HepG2 (cell line): ENCODE data around the gene LEMD2. TPM values are rescaled to one million over a fixed set of nuclear protein-coding genes. Genes with fewer than 3 reads are reported as not detected.

Source experiments
- ATAC-seq: fragments of 200-7000 bp; cut with Tn5 transposase; 3 replicates; pipeline ENCODE4 v1.9.1; 2020; ENCODE audit warnings: mild to moderate bottlenecking, moderate library complexity
- BruUV-seq: library from RNA; stranded (reverse); fragments of 400-500 nt; replicated peaks from 2 replicates; lab custom pipeline; 2021; lab: Mats Ljungman, UMichigan
- CTCF ChIA-PET: fragments of 300-600 bp; formaldehyde crosslinking; extraction: SDS; loops from one replicate; lab custom pipeline; 2021; ENCODE audit warnings: low total read pairs, inconsistent platforms, low intra/inter-chr PET ratio; lab: Yijun Ruan, JAX
- POLR2A ChIA-PET: fragments of 350-600 bp; sonication (Branson Sonifier 250); formaldehyde crosslinking; loops from one replicate; lab custom pipeline; 2020; ENCODE audit warnings: antibody characterized with exemption, inconsistent platforms; lab: Yijun Ruan, JAX
- DNase-seq: peaks from one replicate; pipeline ENCODE4 v3.0.0-alpha.2; 2015; ENCODE audit warnings: low spot score
- FAIRE-seq: peaks from 3 replicates; lab custom pipeline; 2011; peaks lifted over from hg19 to GRCh38; lab: Jason Lieb, UNC
- H2AFZ ChIP-seq: one replicate; pipeline ENCODE4 v1.6.1; 2011; ENCODE audit warnings: low read length, inconsistent platforms
- H3K27ac ChIP-seq: fragments of 300-600 bp; 3 replicates; pipeline ENCODE4 v1.8.0; 2011; ENCODE audit warnings: mixed run types, mild to moderate bottlenecking, mixed read lengths, low read length, inconsistent platforms; ENCODE audit not compliant: insufficient read depth; ENCODE audit errors: extremely low read length
- H3K27me3 ChIP-seq, 2 experiments: fragments of 200-600 bp in 1 of 2; 2 replicates in 1 of 2; 3 replicates in 1 of 2; pipeline versions ENCODE4 v1.6.0 to v1.8.0; 2011; ENCODE audit warnings: low read length in 2 of 2, mild to moderate bottlenecking in 2 of 2, moderate library complexity in 2 of 2, inconsistent platforms in 1 of 2; ENCODE audit not compliant: insufficient read depth in 2 of 2, control insufficient read depth in 1 of 2
- H3K36me3 ChIP-seq, 2 experiments: fragments of 200-600 bp in 1 of 2; replicated peaks in 1 of 2; 2 replicates in 1 of 2; 3 replicates in 1 of 2; pipeline versions ENCODE4 v1.5.1 to v1.8.0; 2011; ENCODE audit warnings: low read length in 2 of 2, inconsistent platforms in 1 of 2; ENCODE audit not compliant: insufficient read depth in 2 of 2, control insufficient read depth in 1 of 2
- H3K4me1 ChIP-seq: 2 replicates; pipeline ENCODE4 v1.5.1; 2012; ENCODE audit warnings: low read length, inconsistent platforms; ENCODE audit not compliant: insufficient read depth
- H3K4me2 ChIP-seq: 2 replicates; pipeline ENCODE4 v1.6.0; 2011; ENCODE audit warnings: low read depth, low read length, inconsistent platforms
- H3K4me3 ChIP-seq, 3 experiments: fragments of 200-600 bp in 1 of 3; sonication (generic), shearing (Covaris generic) in 1 of 3; replicated peaks in 1 of 3; 2 replicates each; pipeline ENCODE4 v1.5.1; 2011 to 2016; ENCODE audit warnings: low read length in 3 of 3, inconsistent platforms in 2 of 3, low read depth in 2 of 3, mild to moderate bottlenecking in 2 of 3, control low read depth in 1 of 3, mixed read lengths in 1 of 3; ENCODE audit not compliant: insufficient read depth in 1 of 3
- H3K79me2 ChIP-seq: one replicate; pipeline ENCODE4 v1.6.1; 2011; ENCODE audit warnings: low read length, inconsistent platforms; ENCODE audit not compliant: insufficient read depth
- H3K9ac ChIP-seq: 2 replicates; pipeline ENCODE4 v1.6.0; 2011; ENCODE audit warnings: mild to moderate bottlenecking, low read depth, low read length, inconsistent platforms; ENCODE audit not compliant: insufficient read depth
- H3K9me3 ChIP-seq: 2 replicates; pipeline ENCODE4 v1.5.1; 2012; ENCODE audit warnings: mild to moderate bottlenecking, low read length
- H4K20me1 ChIP-seq: 2 replicates; pipeline ENCODE4 v1.6.0; 2011; ENCODE audit warnings: inconsistent platforms, mild to moderate bottlenecking, low read length, moderate library complexity; ENCODE audit not compliant: insufficient read depth
- ATF1 ChIP-seq: IDR thresholded peaks from 2 replicates; pipeline ENCODE4 v1.6.1; 2016; ENCODE audit warnings: mild to moderate bottlenecking, control low read depth
- FOXC1 ChIP-seq: sonication (generic); formaldehyde crosslinking; IDR thresholded peaks from 2 replicates; pipeline ENCODE4 v1.8.0; 2022; ENCODE audit warnings: mild to moderate bottlenecking, missing genetic modification reagents, borderline replicate concordance
- IKZF4 ChIP-seq: sonication (generic); formaldehyde crosslinking; IDR thresholded peaks from 2 replicates; pipeline ENCODE4 v1.5.1; 2020; ENCODE audit warnings: borderline replicate concordance, mild to moderate bottlenecking, low read depth, missing genetic modification reagents; ENCODE audit errors: not compliant biosample characterization
- KDM4B ChIP-seq: sonication (generic); formaldehyde crosslinking; IDR thresholded peaks from 2 replicates; pipeline ENCODE4 v1.4.0; 2020; ENCODE audit warnings: missing genetic modification reagents
- MAFK ChIP-seq, 2 experiments: IDR thresholded peaks in 1 of 2; conservative IDR thresholded peaks in 1 of 2; 2 replicates each; pipeline ENCODE4 v1.6.1; 2011; ENCODE audit warnings: improper control_type of control experiment in 2 of 2, low read length in 2 of 2
- NFAT5 ChIP-seq: sonication (generic); formaldehyde crosslinking; IDR thresholded peaks from 2 replicates; pipeline ENCODE4 v1.4.0; 2020; ENCODE audit warnings: missing genetic modification reagents
- PHF21A ChIP-seq: sonication (generic); formaldehyde crosslinking; IDR thresholded peaks from 2 replicates; pipeline ENCODE4 v1.5.0; 2020; ENCODE audit warnings: mild to moderate bottlenecking, missing genetic modification reagents
- PTBP1 ChIP-seq: fragments of 200-400 bp; formaldehyde crosslinking; IDR thresholded peaks from 2 replicates; pipeline ENCODE4 v1.6.1; 2018; ENCODE audit warnings: low read length, low read depth; ENCODE audit not compliant: poor library complexity, severe bottlenecking
- SNAPC4 ChIP-seq: sonication (generic); formaldehyde crosslinking; IDR thresholded peaks from 2 replicates; pipeline ENCODE4 v1.4.0; 2020; ENCODE audit warnings: mild to moderate bottlenecking, missing genetic modification reagents
- ZNF605 ChIP-seq: sonication (generic); formaldehyde crosslinking; IDR thresholded peaks from 2 replicates; pipeline ENCODE4 v1.8.0; 2022; ENCODE audit warnings: mild to moderate bottlenecking, missing genetic modification reagents
- ZNF775 ChIP-seq: sonication (generic); formaldehyde crosslinking; IDR thresholded peaks from 2 replicates; pipeline ENCODE4 v1.4.0; 2020; ENCODE audit warnings: missing genetic modification reagents, mild to moderate bottlenecking, moderate library complexity, borderline replicate concordance
- WGBS: methylation state at CpG from one replicate; pipeline ENCODE4 v1.1.6; 2017; ENCODE audit warnings: low lambda C conversion rate; 5-methylcytosine and 5-hydroxymethylcytosine counted together
- in situ Hi-C: cut with HindIII; loops from 2 replicates; pipeline ENCODE4 v1.10.0; 2017; ENCODE audit warnings: low pct_unique_long_range_greater_than_20kb; ENCODE audit not compliant: extremely low pct_ligation_motif_present
- intact Hi-C: fragments of 100-400 bp; cut with micrococcal nuclease; formaldehyde crosslinking; loops from one replicate; pipeline ENCODE4 v1.10.0; 2022; ENCODE audit not compliant: unreplicated experiment
- polyA plus RNA-seq, 8 experiments: library from polyadenylated mRNA; depleted of rRNA in 3 of 8; stranded (reverse) in 7 of 8; unstranded in 1 of 8; fragments of >200 nt; fragmentation: Illumina TruSeq in 4 of 8; extraction: Trizol in 4 of 8; gene quantifications; 2 replicates each; pipeline versions ENCODE4 v1.2.1 to v1.2.3, GENCODE V29; 2011 to 2016; ENCODE audit warnings: low read depth in 4 of 8, missing spikeins in 1 of 8, mixed read lengths in 1 of 8; ENCODE audit not compliant: insufficient read depth in 1 of 8
- total RNA-seq, 5 experiments: library from RNA; depleted of rRNA; stranded (reverse); fragments of >200 nt; fragmentation: Illumina TruSeq; extraction: Trizol; gene quantifications; 2 replicates each; pipeline ENCODE4 v1.2.3, GENCODE V29; 2016; ENCODE audit warnings: low read depth in 1 of 5
- TF ChIP-seq, protein P1 (sequence below): sonication (generic); formaldehyde crosslinking; IDR thresholded peaks from 2 replicates; pipeline ENCODE4 v1.4.0; 2020; ENCODE audit warnings: missing genetic modification reagents

The LEMD2 gene
- total and polyA plus RNA-seq, 2 of the 13 experiments (the other 11 are each of a cell fraction or from before 2014, with no cell fraction given): 45.2 to 62.9 TPM

DNA sequence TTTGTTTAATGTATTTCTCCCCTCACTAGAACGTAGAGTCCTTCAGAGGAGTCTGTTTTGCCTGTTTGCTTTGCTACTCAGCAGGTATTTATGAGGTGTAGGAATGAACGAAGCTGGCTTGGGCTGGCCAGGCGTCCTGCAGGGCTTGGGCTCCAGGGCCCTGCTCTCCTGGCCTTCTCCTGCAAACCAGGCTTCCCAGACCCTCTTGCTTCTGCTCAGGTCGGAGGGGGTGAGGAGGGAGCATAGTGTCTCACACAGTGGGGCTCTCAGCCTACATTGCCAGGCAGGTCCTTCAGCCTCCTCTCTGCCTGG lies 39.5 kb upstream of the LEMD2 start:
- Histone ChIP-seq H4K20me1 (no peaks in the 10 kb centered on the region), H3K9me3 (no peaks in the 10 kb centered on the region), H3K79me2 (no peaks in the 10 kb centered on the region), H3K27ac (no peak overlapping the region), H3K27me3 (peaks cover under 1 to 32% of the 10 kb centered on the region in 2 experiments; a peak in 3 of 5 replicates), H3K4me2 (no peak overlapping the region), H3K36me3 (no peaks in the 10 kb centered on the region), H2AFZ (no peak overlapping the region), H3K9ac (no peak overlapping the region)
- DNase-seq: no peak
- in situ Hi-C loops: no loop called here
- intact Hi-C loops: no loop called here
- no TSS peak for BruUV-seq
- CTCF ChIA-PET: no interaction called here
- 0% methylated on average over 4 of the region's 4 CpGs for WGBS
- POLR2A ChIA-PET: no interaction called here
- TF ChIP-seq KDM4B (CRISPR knock-in tag) (no peak), FOXC1 (CRISPR knock-in tag) (no peak), ZNF775 (CRISPR knock-in tag) (no peak), SNAPC4 (CRISPR knock-in tag) (no peak), MAFK (conservative IDR thresholded peaks at IDR 0.05 in 1 of 2, IDR thresholded peaks at IDR 0.05 in 1 of 2; ENCODE audit: low read length in 2 of 2) (no peak), PTBP1 (no peak), ZNF605 (CRISPR knock-in tag) (no peak), ATF1 (no peak), NFAT5 (CRISPR knock-in tag) (no peak), IKZF4 (peak; percentile 28), PHF21A (CRISPR knock-in tag) (0 out of 2 replicates have a peak, but pooled peaks have one; percentile 12)
- TF ChIP-seq, protein P1, sequence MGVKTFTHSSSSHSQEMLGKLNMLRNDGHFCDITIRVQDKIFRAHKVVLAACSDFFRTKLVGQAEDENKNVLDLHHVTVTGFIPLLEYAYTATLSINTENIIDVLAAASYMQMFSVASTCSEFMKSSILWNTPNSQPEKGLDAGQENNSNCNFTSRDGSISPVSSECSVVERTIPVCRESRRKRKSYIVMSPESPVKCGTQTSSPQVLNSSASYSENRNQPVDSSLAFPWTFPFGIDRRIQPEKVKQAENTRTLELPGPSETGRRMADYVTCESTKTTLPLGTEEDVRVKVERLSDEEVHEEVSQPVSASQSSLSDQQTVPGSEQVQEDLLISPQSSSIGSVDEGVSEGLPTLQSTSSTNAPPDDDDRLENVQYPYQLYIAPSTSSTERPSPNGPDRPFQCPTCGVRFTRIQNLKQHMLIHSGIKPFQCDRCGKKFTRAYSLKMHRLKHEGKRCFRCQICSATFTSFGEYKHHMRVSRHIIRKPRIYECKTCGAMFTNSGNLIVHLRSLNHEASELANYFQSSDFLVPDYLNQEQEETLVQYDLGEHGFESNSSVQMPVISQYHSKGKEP (CRISPR knock-in tag): no peak
- TF ChIP-seq, all 625 proteins: peak for 2
- no peak overlapping the region for H3K4me3 ChIP-seq
- FAIRE-seq (no peak), ATAC-seq (0 out of 3 replicates have a peak, but pooled peaks have one; percentile 8)
- H3K4me1 ChIP-seq: peaks cover 20% of the 10 kb centered on the region
